K562 (cell line): ENCODE data around the gene SIGLEC9. TPM values are rescaled to one million over a fixed set of nuclear protein-coding genes. Genes with fewer than 3 reads are reported as not detected.

Experiments used
- BACH1 ChIP-seq: fragments of 200-800 bp; sonication (Bioruptor generic); IDR thresholded peaks from 2 replicates; pipeline ENCODE4 v1.6.1; 2016; ENCODE audit warnings: missing genetic modification characterization, missing compliant biosample characterization
- CTCF ChIP-seq, 3 experiments: IDR thresholded peaks in 2 of 3; conservative IDR thresholded peaks in 1 of 3; 2 replicates each; pipeline ENCODE4 v1.5.1; 2011 to 2012; ENCODE audit warnings: low read length in 3 of 3, mild to moderate bottlenecking in 3 of 3, control low read depth in 2 of 3, improper control_type of control experiment in 1 of 3, inconsistent platforms in 1 of 3, low read depth in 1 of 3, mixed read lengths in 1 of 3, moderate library complexity in 1 of 3; ENCODE audit not compliant: insufficient read depth in 2 of 3
- DEAF1 ChIP-seq: fragments of 450-650 bp; formaldehyde crosslinking; IDR thresholded peaks from 2 replicates; pipeline ENCODE4 v1.4.0; 2020; ENCODE audit warnings: mild to moderate bottlenecking, moderate library complexity
- KLF13 ChIP-seq: fragments of 450-650 bp; IDR thresholded peaks from 2 replicates; pipeline ENCODE4 v1.6.1; 2016; ENCODE audit warnings: missing genetic modification characterization, low read depth, mild to moderate bottlenecking, missing compliant biosample characterization, moderate library complexity, borderline replicate concordance
- POLR2AphosphoS5 ChIP-seq: IDR thresholded peaks from 2 replicates; pipeline ENCODE4 v1.6.1; 2011; ENCODE audit warnings: mild to moderate bottlenecking, low read depth, low read length, moderate library complexity; ENCODE audit not compliant: control insufficient read depth, insufficient read depth
- PREB ChIP-seq: sonication (generic); formaldehyde crosslinking; IDR thresholded peaks from 2 replicates; pipeline ENCODE4 v1.8.1; 2023; ENCODE audit warnings: mild to moderate bottlenecking, missing genetic modification reagents
- RB1 ChIP-seq: fragments of 450-650 bp; IDR thresholded peaks from 2 replicates; pipeline ENCODE4 v1.6.1; 2017; ENCODE audit warnings: low read depth, mild to moderate bottlenecking
- TCF7L2 ChIP-seq: fragments of 150-350 bp; IDR thresholded peaks from 2 replicates; pipeline ENCODE4 v1.6.1; 2016; ENCODE audit warnings: low read depth, mild to moderate bottlenecking, low read length, moderate library complexity
- TFAM ChIP-seq: fragments of 250-450 bp; sonication (Bioruptor Pico); conservative IDR thresholded peaks from 2 replicates; pipeline ENCODE4 v1.5.0; 2021; ENCODE audit warnings: mild to moderate bottlenecking, moderate library complexity
- U2AF2 ChIP-seq: fragments of 200-400 bp; formaldehyde crosslinking; optimal IDR thresholded peaks from 2 replicates; pipeline ENCODE3; 2017; ENCODE audit warnings: low read depth, mild to moderate bottlenecking, low read length
- ZFX ChIP-seq: sonication (generic); formaldehyde crosslinking; IDR thresholded peaks from 2 replicates; pipeline ENCODE4 v1.8.0; 2022; ENCODE audit warnings: mild to moderate bottlenecking, missing genetic modification reagents, moderate library complexity
- ZNF431 ChIP-seq: sonication (generic); formaldehyde crosslinking; IDR thresholded peaks from 2 replicates; pipeline ENCODE4 v1.8.0; 2022; ENCODE audit warnings: mild to moderate bottlenecking, missing genetic modification reagents
- ZNF584 ChIP-seq: fragments of 200-800 bp; sonication (Bioruptor generic); IDR thresholded peaks from 2 replicates; pipeline ENCODE4 v1.6.1; 2016; ENCODE audit warnings: low read depth, mild to moderate bottlenecking, missing genetic modification characterization, missing compliant biosample characterization
- ZNF75A ChIP-seq: fragments of 450-650 bp; formaldehyde crosslinking; IDR thresholded peaks from 2 replicates; pipeline ENCODE4 v1.4.0; 2020; ENCODE audit warnings: mild to moderate bottlenecking
- ZNF764 ChIP-seq: fragments of 250-450 bp; sonication (Bioruptor Pico); IDR thresholded peaks from 2 replicates; pipeline ENCODE4 v1.4.0; 2020; ENCODE audit warnings: low read depth, mild to moderate bottlenecking, moderate library complexity
- polyA plus RNA-seq, 8 experiments: library from polyadenylated mRNA; depleted of rRNA in 4 of 8; stranded (reverse) in 5 of 8; unstranded in 3 of 8; fragments of >200 nt; fragmentation: Nextera tagmentation in 2 of 8; fragmentation: Illumina TruSeq in 1 of 8; extraction: Ambion mirVana in 2 of 8; extraction: Trizol in 1 of 8; gene quantifications; 2 replicates each; pipeline versions ENCODE4 v1.2.1 to v1.2.3, GENCODE V29; 2011 to 2014; ENCODE audit warnings: inconsistent platforms in 1 of 8, missing spikeins in 1 of 8
- total RNA-seq, 7 experiments: library from RNA; depleted of rRNA in 6 of 7; stranded (reverse); fragments of >200 nt in 6 of 7; fragmentation: Illumina TruSeq in 2 of 7; extraction: Trizol in 2 of 7; gene quantifications; 2 replicates each; pipeline versions ENCODE4 v1.2.1 to v1.2.3, GENCODE V29; 2011 to 2021; ENCODE audit warnings: low replicate concordance in 1 of 7
- TF ChIP-seq, protein P1 (sequence below), 2 experiments: fragments of 450-650 bp; conservative IDR thresholded peaks; 2 replicates each; pipeline ENCODE4 v1.6.1; 2017; ENCODE audit warnings: mild to moderate bottlenecking in 2 of 2, moderate library complexity in 2 of 2
- TF ChIP-seq, protein P2 (sequence below): fragments of 250-450 bp; sonication (Bioruptor Pico); IDR thresholded peaks from 2 replicates; pipeline ENCODE4 v1.4.0; 2020; ENCODE audit warnings: borderline replicate concordance

SIGLEC9 gene
- total and polyA plus RNA-seq, 9 of the 15 experiments (the other 6 are each of a cell fraction or from before 2014, with no cell fraction given): 0.09 to 0.34 (median 0.22) TPM; not detected in 4

DNA sequence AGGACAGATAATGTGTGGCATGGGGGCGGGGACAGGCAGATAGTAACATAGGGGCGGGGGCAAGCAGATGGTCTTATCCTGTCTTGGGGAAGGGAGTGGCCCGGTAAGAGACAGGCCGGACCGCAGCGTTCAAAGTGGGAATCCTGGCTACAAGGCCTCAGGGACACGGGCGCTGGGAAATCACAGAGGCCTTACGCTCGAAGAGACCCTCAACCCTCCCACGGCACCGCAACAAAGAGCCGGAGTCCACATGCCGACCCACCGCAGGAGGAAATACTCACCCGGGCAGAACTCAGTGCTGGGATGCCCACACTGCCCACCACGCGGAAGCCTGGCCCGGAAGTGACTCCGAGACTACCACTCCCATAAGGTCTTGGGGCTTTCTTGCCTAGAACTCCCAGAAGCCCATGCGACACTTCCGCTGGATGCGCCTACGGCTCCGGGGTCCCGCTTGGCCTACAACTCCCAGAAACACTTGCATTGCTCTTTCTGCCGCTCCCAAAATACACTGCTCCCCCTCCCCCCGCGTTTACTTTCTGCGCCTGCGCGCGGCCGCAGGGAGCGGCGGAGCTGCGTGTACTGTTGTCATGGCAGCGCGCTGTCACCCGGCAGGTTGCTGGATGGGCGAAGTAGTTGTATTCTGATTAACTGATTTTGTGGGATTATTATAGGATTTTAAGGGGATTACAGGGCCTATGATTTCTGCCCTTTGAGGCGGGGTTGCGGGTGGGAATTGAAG is 16.5 kb upstream of the SIGLEC9 start, which contains the start of gene CTU1 (continued):
- peak; percentile 17; the same call in 1 of the 2 replicates for TF ChIP-seq PREB (CRISPR knock-in tag)
- peak; percentile 9; the same call in 1 of the 2 replicates for TF ChIP-seq ZNF431 (CRISPR knock-in tag)
- TF ChIP-seq POLR2AphosphoS5: peak; percentile 27; the same call in 1 of the 2 replicates
- TF ChIP-seq CTCF (IDR thresholded peaks at IDR 0.05 in 2 of 3, conservative IDR thresholded peaks at IDR 0.05 in 1 of 3; ENCODE audit: insufficient read depth in 2 of 3, low read depth in 1 of 3, low read length in 3 of 3): no peak
- no peak for TF ChIP-seq U2AF2
- no peak for TF ChIP-seq DEAF1 (CRISPR knock-in tag)
- TF ChIP-seq TFAM: no peak
- no peak for TF ChIP-seq KLF13
- peak; percentile 41; the same call in 1 of the 2 replicates for TF ChIP-seq BACH1 (tag)
- TF ChIP-seq, protein P1, sequence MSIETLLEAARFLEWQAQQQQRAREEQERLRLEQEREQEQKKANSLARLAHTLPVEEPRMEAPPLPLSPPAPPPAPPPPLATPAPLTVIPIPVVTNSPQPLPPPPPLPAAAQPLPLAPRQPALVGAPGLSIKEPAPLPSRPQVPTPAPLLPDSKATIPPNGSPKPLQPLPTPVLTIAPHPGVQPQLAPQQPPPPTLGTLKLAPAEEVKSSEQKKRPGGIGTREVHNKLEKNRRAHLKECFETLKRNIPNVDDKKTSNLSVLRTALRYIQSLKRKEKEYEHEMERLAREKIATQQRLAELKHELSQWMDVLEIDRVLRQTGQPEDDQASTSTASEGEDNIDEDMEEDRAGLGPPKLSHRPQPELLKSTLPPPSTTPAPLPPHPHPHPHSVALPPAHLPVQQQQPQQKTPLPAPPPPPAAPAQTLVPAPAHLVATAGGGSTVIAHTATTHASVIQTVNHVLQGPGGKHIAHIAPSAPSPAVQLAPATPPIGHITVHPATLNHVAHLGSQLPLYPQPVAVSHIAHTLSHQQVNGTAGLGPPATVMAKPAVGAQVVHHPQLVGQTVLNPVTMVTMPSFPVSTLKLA (conservative IDR thresholded peaks at IDR 0.05): peak; percentile 92 to 95
- peak; percentile 97 for TF ChIP-seq ZFX
- peak; percentile 53; the same call in 1 of the 2 replicates for TF ChIP-seq RB1
- TF ChIP-seq TCF7L2: no peak
- no peak for TF ChIP-seq ZNF75A (CRISPR knock-in tag)
- TF ChIP-seq, protein P2, sequence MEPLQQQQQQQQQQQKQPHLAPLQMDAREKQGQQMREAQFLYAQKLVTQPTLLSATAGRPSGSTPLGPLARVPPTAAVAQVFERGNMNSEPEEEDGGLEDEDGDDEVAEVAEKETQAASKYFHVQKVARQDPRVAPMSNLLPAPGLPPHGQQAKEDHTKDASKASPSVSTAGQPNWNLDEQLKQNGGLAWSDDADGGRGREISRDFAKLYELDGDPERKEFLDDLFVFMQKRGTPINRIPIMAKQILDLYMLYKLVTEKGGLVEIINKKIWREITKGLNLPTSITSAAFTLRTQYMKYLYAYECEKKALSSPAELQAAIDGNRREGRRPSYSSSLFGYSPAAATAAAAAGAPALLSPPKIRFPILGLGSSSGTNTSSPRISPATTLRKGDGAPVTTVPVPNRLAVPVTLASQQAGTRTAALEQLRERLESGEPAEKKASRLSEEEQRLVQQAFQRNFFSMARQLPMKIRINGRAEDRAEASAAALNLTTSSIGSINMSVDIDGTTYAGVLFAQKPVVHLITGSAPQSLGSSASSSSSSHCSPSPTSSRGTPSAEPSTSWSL: no peak
- 0 out of 2 replicates have a peak, but pooled peaks have one; percentile 61 for TF ChIP-seq ZNF584 (CRISPR knock-in tag)
- no peak for TF ChIP-seq ZNF764
